HCT116 (cell line): Measurements from ENCODE around the gene HPF1. TPM values are rescaled to one million over a fixed set of nuclear protein-coding genes. Genes with fewer than 3 reads are reported as not detected.

Experiments used
- ATAC-seq: fragments of 200-7000 bp; cut with Tn5 transposase; 2 replicates; pipeline ENCODE4 v1.9.1; 2020; ENCODE audit warnings: mild to moderate bottlenecking, moderate library complexity
- BruUV-seq: library from RNA; stranded (reverse); fragments of 400-500 nt; replicated peaks from 2 replicates; lab custom pipeline; 2021; lab: Mats Ljungman, UMichigan
- CTCF ChIA-PET: fragments of 300-600 bp; sonication (Branson Sonifier 250); formaldehyde crosslinking; loops from one replicate; lab custom pipeline; 2021; ENCODE audit warnings: antibody characterized with exemption; lab: Charles Lee
- POLR2A ChIA-PET: fragments of 300-600, 350-600 bp; sonication (Branson Sonifier 250); formaldehyde crosslinking; loops from one replicate; lab custom pipeline; 2021; ENCODE audit warnings: antibody characterized with exemption; lab: Charles Lee
- RAD21 ChIA-PET, 2 experiments: fragments of 300-600 bp; sonication (Branson Sonifier 250); formaldehyde crosslinking; loops; one replicate each; lab custom pipeline; 2023; ENCODE audit warnings: low total read pairs in 2 of 2; ENCODE audit not compliant: uncharacterized antibody in 2 of 2, unreplicated experiment in 2 of 2, low non-redundant PET in 1 of 2; lab: Charles Lee
- DNase-seq: peaks from one replicate; pipeline ENCODE4 v3.0.0-alpha.2; 2010; ENCODE audit warnings: low read depth, low spot score
- H2AFZ ChIP-seq: fragments of 200-600 bp; shearing (Covaris generic), sonication (generic); 2 replicates; pipeline ENCODE4 v1.6.1; 2017; ENCODE audit warnings: low read depth, mixed run types, mixed read lengths, antibody characterized with exemption, low read length; ENCODE audit not compliant: poor library complexity, severe bottlenecking
- H3K27ac ChIP-seq: 2 replicates; pipeline ENCODE4 v1.5.1; 2012; ENCODE audit warnings: low read depth, low read length
- H3K27me3 ChIP-seq: fragments of 200-600 bp; sonication (generic); 2 replicates; pipeline ENCODE4 v1.6.1; 2016; ENCODE audit warnings: mixed run types, low read length, mixed read lengths; ENCODE audit not compliant: insufficient read depth
- H3K36me3 ChIP-seq, 2 experiments: fragments of 200-500 bp in 1 of 2; fragments of 200-600 bp in 1 of 2; sonication (Bioruptor generic) in 1 of 2; sonication (generic) in 1 of 2; 2 replicates each; pipeline versions ENCODE4 v1.5.1 to v1.6.1; 2014 to 2016; ENCODE audit warnings: low read length in 2 of 2, inconsistent platforms in 1 of 2, mixed read lengths in 1 of 2, mixed run types in 1 of 2; ENCODE audit not compliant: insufficient read depth in 2 of 2, control insufficient read depth in 1 of 2
- H3K4me1 ChIP-seq, 2 experiments: fragments of 200-600 bp in 1 of 2; sonication (generic) in 1 of 2; 2 replicates each; pipeline versions ENCODE4 v1.5.1 to v1.6.1; 2012 to 2017; ENCODE audit warnings: low read length in 2 of 2, inconsistent platforms in 1 of 2, mild to moderate bottlenecking in 1 of 2, mixed read lengths in 1 of 2, mixed run types in 1 of 2, moderate library complexity in 1 of 2; ENCODE audit not compliant: insufficient read depth in 2 of 2, control insufficient read depth in 1 of 2
- H3K4me2 ChIP-seq: fragments of 200-600 bp; sonication (generic); 2 replicates; pipeline ENCODE4 v1.6.1; 2017; ENCODE audit warnings: mixed run types, low read length, mixed read lengths
- H3K4me3 ChIP-seq, 2 experiments: fragments of 200-600 bp in 1 of 2; sonication (generic) in 1 of 2; replicated peaks in 1 of 2; 2 replicates each; pipeline ENCODE4 v1.5.1; 2011 to 2016; ENCODE audit warnings: low read length in 2 of 2, control low read depth in 1 of 2, low read depth in 1 of 2, mild to moderate bottlenecking in 1 of 2, mixed read lengths in 1 of 2, mixed run types in 1 of 2
- H3K79me2 ChIP-seq: fragments of 200-600 bp; sonication (generic); 2 replicates; pipeline ENCODE4 v1.6.1; 2017; ENCODE audit warnings: mild to moderate bottlenecking, mixed run types, low read length, moderate library complexity, mixed read lengths; ENCODE audit not compliant: insufficient read depth
- H3K9ac ChIP-seq: fragments of 200-600 bp; sonication (generic); 2 replicates; pipeline ENCODE4 v1.6.1; 2016; ENCODE audit warnings: low read length, mixed read lengths
- H3K9me2 ChIP-seq: fragments of 200-600 bp; sonication (generic), shearing (Covaris generic); 2 replicates; pipeline ENCODE4 v1.6.1; 2017; ENCODE audit warnings: mixed run types, mild to moderate bottlenecking, moderate library complexity; ENCODE audit not compliant: insufficient read depth
- H3K9me3 ChIP-seq, 2 experiments: fragments of 200-500 bp in 1 of 2; fragments of 200-600 bp in 1 of 2; sonication (Bioruptor generic) in 1 of 2; sonication (generic) in 1 of 2; 2 replicates each; pipeline ENCODE4 v1.6.1; 2014 to 2017; ENCODE audit warnings: low read length in 2 of 2, mixed read lengths in 2 of 2, inconsistent platforms in 1 of 2, low read depth in 1 of 2, mild to moderate bottlenecking in 1 of 2, mixed run types in 1 of 2, moderate library complexity in 1 of 2; ENCODE audit not compliant: control insufficient read depth in 1 of 2, insufficient read depth in 1 of 2
- H4K20me1 ChIP-seq: fragments of 200-600 bp; sonication (generic), shearing (Covaris generic); 2 replicates; pipeline ENCODE4 v1.6.1; 2017; ENCODE audit warnings: mixed run types, mild to moderate bottlenecking, moderate library complexity; ENCODE audit not compliant: insufficient read depth
- CEBPB ChIP-seq: IDR thresholded peaks from 2 replicates; pipeline ENCODE4 v1.6.1; 2012; ENCODE audit warnings: low read depth
- CTCF ChIP-seq, 3 experiments: fragments of 200-600 bp in 1 of 3; sonication (generic) in 1 of 3; IDR thresholded peaks in 2 of 3; conservative IDR thresholded peaks in 1 of 3; 2 replicates each; pipeline ENCODE4 v1.5.1; 2012 to 2017; ENCODE audit warnings: low read depth in 2 of 3, low read length in 2 of 3, antibody characterized with exemption in 1 of 3, borderline replicate concordance in 1 of 3, control low read depth in 1 of 3, mild to moderate bottlenecking in 1 of 3, mixed read lengths in 1 of 3, mixed run types in 1 of 3, moderate library complexity in 1 of 3; ENCODE audit not compliant: insufficient read depth in 1 of 3
- EZH2 ChIP-seq: fragments of 200-600 bp; sonication (generic); IDR thresholded peaks from 2 replicates; pipeline ENCODE4 v1.6.1; 2017; ENCODE audit warnings: antibody characterized with exemption, mixed run types
- JUND ChIP-seq: IDR thresholded peaks from 2 replicates; pipeline ENCODE4 v1.6.1; 2012
- MAX ChIP-seq: IDR thresholded peaks from 2 replicates; pipeline ENCODE4 v1.6.1; 2012
- TCF7L2 ChIP-seq: IDR thresholded peaks from 2 replicates; pipeline ENCODE4 v1.7.0; 2011; ENCODE audit warnings: borderline replicate concordance, inconsistent platforms; ENCODE audit not compliant: insufficient read depth, insufficient read length; ENCODE audit errors: extremely low read depth
- ZFX ChIP-seq: fragments of 450-650 bp; IDR thresholded peaks from 2 replicates; pipeline ENCODE4 v1.6.1; 2017
- intact Hi-C: fragments of 100-400 bp; cut with micrococcal nuclease; formaldehyde crosslinking; loops from 2 replicates; pipeline ENCODE4 v1.10.0; 2022
- total RNA-seq: library from RNA; stranded (reverse); gene quantifications from one replicate; pipeline ENCODE4 v1.2.1, GENCODE V29; 2021; ENCODE audit not compliant: unreplicated experiment
- TF ChIP-seq, protein P1 (sequence below): IDR thresholded peaks from 2 replicates; pipeline ENCODE4 v1.6.1; 2012; ENCODE audit warnings: low read depth

HPF1 gene
- total RNA-seq, 1 experiment from 2014 or later = 32.6 TPM

DNA sequence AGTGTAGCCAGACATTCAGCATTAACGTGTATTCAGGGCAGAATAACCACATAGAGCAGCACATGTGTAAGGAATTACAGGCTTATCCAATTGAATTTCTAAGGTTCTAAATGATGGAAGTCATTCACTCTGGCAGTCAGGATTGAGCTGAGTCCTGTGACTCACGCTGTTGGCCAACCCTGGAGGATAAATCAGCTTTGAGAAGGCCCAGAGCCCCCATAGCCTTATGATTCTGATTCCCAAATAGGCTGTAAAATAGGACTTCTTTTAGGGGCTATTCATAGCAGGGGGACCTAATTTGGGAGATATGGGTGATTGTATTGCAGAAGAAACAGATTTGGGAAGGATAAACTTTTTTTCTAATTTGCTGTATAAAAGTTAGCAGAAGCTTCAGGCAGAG lies 8.1 kb upstream of the HPF1 start:
- intact Hi-C loops = no loop called here
- Histone ChIP-seq H3K27me3 (no peaks in the 10 kb centered on the region), H3K79me2 (no peaks in the 10 kb centered on the region), H3K4me1 (peaks cover 0 to 12% of the 10 kb centered on the region in 2 experiments; a peak in 2 of 4 replicates), H3K9ac (no peak overlapping the region), H4K20me1 (no peaks in the 10 kb centered on the region), H3K4me3 (no peak overlapping the region), H3K9me3 (no peaks in the 10 kb centered on the region), H3K4me2 (peak overlapping the region; percentile 9; the same call in 1 of the 2 replicates), H3K9me2 (no peaks in the 10 kb centered on the region), H3K27ac (no peak overlapping the region), H2AFZ (no peak overlapping the region), H3K36me3 (no peaks in the 10 kb centered on the region)
- CTCF ChIA-PET = interaction anchor here (1.8 kb wide), 1 partner anchor 153 kb away, joined by 3 read pairs; no protein-coding TSS in a partner anchor
- no TSS peak for BruUV-seq
- ATAC-seq (no peak), DNase-seq (no peak)
- POLR2A ChIA-PET = no interaction called here
- no peak for TF ChIP-seq CTCF (IDR thresholded peaks at IDR 0.05 in 2 of 3, conservative IDR thresholded peaks at IDR 0.05 in 1 of 3; ENCODE audit: borderline replicate concordance in 1 of 3, insufficient read depth in 1 of 3, low read depth in 2 of 3, low read length in 2 of 3)
- TF ChIP-seq JUND = no peak
- RAD21 ChIA-PET = no interaction called here

DNA sequence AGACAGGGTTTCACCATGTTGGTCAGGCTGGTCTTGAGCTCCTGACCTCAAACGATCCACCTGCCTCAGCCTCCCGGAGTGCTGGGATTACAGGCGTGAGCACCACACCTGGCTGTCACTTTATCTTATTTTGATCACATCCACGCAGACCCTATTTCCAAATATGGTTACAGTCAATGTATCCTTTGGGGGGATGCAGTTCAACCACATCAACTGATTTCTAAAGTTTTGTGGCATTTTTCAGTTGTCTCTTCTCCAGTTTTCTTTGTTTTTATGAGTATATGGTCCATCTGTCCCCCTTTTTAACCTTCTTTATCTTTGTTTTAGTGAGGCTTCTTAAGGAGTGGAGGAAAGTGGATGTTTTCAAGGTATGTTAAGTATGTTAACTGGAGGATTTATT lies 4.1 kb upstream of the HPF1 start:
- H3K4me2 ChIP-seq = no peak overlapping the region
- RAD21 ChIA-PET = no interaction called here
- CTCF ChIA-PET = no interaction called here
- TF ChIP-seq MAX (no peak), ZFX (no peak), CEBPB (no peak), EZH2 (no peak), TCF7L2 (no peak)
- TF ChIP-seq, protein P1, sequence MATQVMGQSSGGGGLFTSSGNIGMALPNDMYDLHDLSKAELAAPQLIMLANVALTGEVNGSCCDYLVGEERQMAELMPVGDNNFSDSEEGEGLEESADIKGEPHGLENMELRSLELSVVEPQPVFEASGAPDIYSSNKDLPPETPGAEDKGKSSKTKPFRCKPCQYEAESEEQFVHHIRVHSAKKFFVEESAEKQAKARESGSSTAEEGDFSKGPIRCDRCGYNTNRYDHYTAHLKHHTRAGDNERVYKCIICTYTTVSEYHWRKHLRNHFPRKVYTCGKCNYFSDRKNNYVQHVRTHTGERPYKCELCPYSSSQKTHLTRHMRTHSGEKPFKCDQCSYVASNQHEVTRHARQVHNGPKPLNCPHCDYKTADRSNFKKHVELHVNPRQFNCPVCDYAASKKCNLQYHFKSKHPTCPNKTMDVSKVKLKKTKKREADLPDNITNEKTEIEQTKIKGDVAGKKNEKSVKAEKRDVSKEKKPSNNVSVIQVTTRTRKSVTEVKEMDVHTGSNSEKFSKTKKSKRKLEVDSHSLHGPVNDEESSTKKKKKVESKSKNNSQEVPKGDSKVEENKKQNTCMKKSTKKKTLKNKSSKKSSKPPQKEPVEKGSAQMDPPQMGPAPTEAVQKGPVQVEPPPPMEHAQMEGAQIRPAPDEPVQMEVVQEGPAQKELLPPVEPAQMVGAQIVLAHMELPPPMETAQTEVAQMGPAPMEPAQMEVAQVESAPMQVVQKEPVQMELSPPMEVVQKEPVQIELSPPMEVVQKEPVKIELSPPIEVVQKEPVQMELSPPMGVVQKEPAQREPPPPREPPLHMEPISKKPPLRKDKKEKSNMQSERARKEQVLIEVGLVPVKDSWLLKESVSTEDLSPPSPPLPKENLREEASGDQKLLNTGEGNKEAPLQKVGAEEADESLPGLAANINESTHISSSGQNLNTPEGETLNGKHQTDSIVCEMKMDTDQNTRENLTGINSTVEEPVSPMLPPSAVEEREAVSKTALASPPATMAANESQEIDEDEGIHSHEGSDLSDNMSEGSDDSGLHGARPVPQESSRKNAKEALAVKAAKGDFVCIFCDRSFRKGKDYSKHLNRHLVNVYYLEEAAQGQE = no peak
- no peak overlapping the region for H3K9ac ChIP-seq
- no peaks in the 10 kb centered on the region for H3K36me3 ChIP-seq
- intact Hi-C loops = no loop called here
- no peaks in the 10 kb centered on the region for H3K9me2 ChIP-seq
- DNase-seq (no peak), ATAC-seq (no peak)
- H2AFZ ChIP-seq = no peak overlapping the region
- H3K27me3 ChIP-seq = no peaks in the 10 kb centered on the region
- H3K4me1 ChIP-seq = peaks cover 0 to 21% of the 10 kb centered on the region in 2 experiments; a peak in 2 of 4 replicates
- no TSS peak for BruUV-seq
- no peak overlapping the region for H3K4me3 ChIP-seq
- H3K79me2 ChIP-seq = peaks cover 6% of the 10 kb centered on the region
- no peaks in the 10 kb centered on the region for H3K9me3 ChIP-seq
- H3K27ac ChIP-seq = no peak overlapping the region
- POLR2A ChIA-PET = no interaction called here
- no peaks in the 10 kb centered on the region for H4K20me1 ChIP-seq
